ENCODE data around the gene SELPLG. TPM values are rescaled to one million over a fixed set of nuclear protein-coding genes. Genes with fewer than 3 reads are reported as not detected.

SELPLG gene
- total and polyA plus RNA-seq, 2 of the 4 experiments (the other 2 are of a cell fraction) = 3.2 to 10.8 TPM

GRCh38 chr12:108657130-108657745 is 23.5 kb upstream of the SELPLG start:
- H3K4me1 ChIP-seq (ENCODE audit: control insufficient read depth, insufficient read depth, low read length) = peaks cover 11% of the 10 kb centered on the region
- H3K79me1 ChIP-seq (ENCODE audit: low read depth in 1 of 2, low read length in 2 of 2) = peaks cover 33 to 56% of the 10 kb centered on the region in 2 experiments
- in situ Hi-C loops (cut with MboI; ENCODE audit: low sequenced_read_pairs) (no loop called here), intact Hi-C loops (cut with micrococcal nuclease) (no loop called here), dilution Hi-C loops (cut with HindIII; ENCODE audit: low sequenced_read_pairs, unreplicated experiment) (no loop called here)
- no peak overlapping the region for H3K14ac ChIP-seq (replicated peaks; ENCODE audit: low read depth, low read length)
- no peak overlapping the region for H2BK20ac ChIP-seq (ENCODE audit: low read depth, low read length)
- H3K27ac ChIP-seq (ENCODE audit: insufficient read depth, low read length) = peak overlapping the region; percentile 7; the same call in 1 of the 2 replicates
- CTCF ChIA-PET = no interaction called here
- no peak overlapping the region for H2AK9ac ChIP-seq (replicated peaks; ENCODE audit: low read depth, low read length, poor library complexity)
- DNase-seq = no peak
- no peak overlapping the region for H4K8ac ChIP-seq (ENCODE audit: low read depth in 2 of 2, low read length in 2 of 2)
- TF ChIP-seq RFX5 (IDR thresholded peaks at IDR 0.05; ENCODE audit: low read depth, low read length) (no peak), CHD1 (IDR thresholded peaks at IDR 0.05; ENCODE audit: low read depth, low read length) (no peak), MAFK (IDR thresholded peaks at IDR 0.05; ENCODE audit: low read depth, low read length) (no peak), USF2 (IDR thresholded peaks at IDR 0.05; ENCODE audit: low read depth, low read length) (no peak), FOS (IDR thresholded peaks at IDR 0.05; ENCODE audit: low read depth, low read length) (no peak), MXI1 (IDR thresholded peaks at IDR 0.05; ENCODE audit: borderline replicate concordance, low read depth, low read length) (no peak), RAD21 (IDR thresholded peaks at IDR 0.05; ENCODE audit: low read length) (no peak), NFE2L2 (IDR thresholded peaks at IDR 0.05; ENCODE audit: low read depth, low read length) (no peak), CTCF (conservative IDR thresholded peaks at IDR 0.05; ENCODE audit: low read depth, low read length) (no peak), CEBPB (IDR thresholded peaks at IDR 0.05; ENCODE audit: low read depth, low read length) (no peak), MAZ (IDR thresholded peaks at IDR 0.05; ENCODE audit: borderline replicate concordance, low read depth, low read length) (no peak), POLR2A (IDR thresholded peaks at IDR 0.05; ENCODE audit: low read depth, low read length) (no peak), SMC3 (IDR thresholded peaks at IDR 0.05; ENCODE audit: low read depth, low read length) (no peak)
- peaks cover 49% of the 10 kb centered on the region for H4K20me1 ChIP-seq (ENCODE audit: insufficient read depth, low read length)
- 100% methylated on average over 1 of the region's 10 CpGs; no CpG with 5 or more reads in 1 of the 2 experiments for WGBS, 2 experiments (ENCODE audit: extremely low coverage in 2 of 2, insufficient read length in 1 of 2)
- no peak overlapping the region for H2BK15ac ChIP-seq (ENCODE audit: low read depth, low read length)
- peak overlapping the region; percentile 2 for H2BK5ac ChIP-seq (ENCODE audit: low read depth, low read length, poor library complexity, severe bottlenecking)
- no peak overlapping the region for H3K4me3 ChIP-seq (ENCODE audit: insufficient read depth, low read depth, low read length)
- no peak overlapping the region for H3K56ac ChIP-seq (ENCODE audit: extremely low read depth, insufficient read depth, low read length)
- BruUV-seq (replicated peaks) = no TSS peak
- H3K9me3 ChIP-seq (ENCODE audit: control insufficient read depth, insufficient read depth, low read length) = no peaks in the 10 kb centered on the region
- H4K5ac ChIP-seq (ENCODE audit: low read depth, low read length) = no peak overlapping the region
- H3K36me3 ChIP-seq (ENCODE audit: control insufficient read depth, insufficient read depth, low read length) = peaks cover 43% of the 10 kb centered on the region
- no peaks in the 10 kb centered on the region for H3K27me3 ChIP-seq (ENCODE audit: control insufficient read depth, insufficient read depth, low read length)
- no peak overlapping the region for H3K23ac ChIP-seq (ENCODE audit: low read depth, low read length)
- peaks cover 22% of the 10 kb centered on the region for H3K9me1 ChIP-seq (ENCODE audit: insufficient read depth, low read length)
- no peak for ATAC-seq (ENCODE audit: low read depth)
- H3K4me2 ChIP-seq (ENCODE audit: low read depth, low read length) = no peak overlapping the region
- POLR2A ChIA-PET (ENCODE audit: unreplicated experiment) = no interaction called here
- no peak overlapping the region for H2AFZ ChIP-seq (replicated peaks; ENCODE audit: low read length, poor library complexity)
- H3K18ac ChIP-seq (ENCODE audit: low read depth, low read length) = no peak overlapping the region
- H4K91ac ChIP-seq (ENCODE audit: insufficient read depth, low read depth, low read length) = no peak overlapping the region
- no peak overlapping the region for H3K4ac ChIP-seq (ENCODE audit: low read depth, low read length)
- H2AK5ac ChIP-seq (ENCODE audit: low read depth, low read length) = no peak overlapping the region
- no peak overlapping the region for H2BK120ac ChIP-seq (ENCODE audit: low read depth, low read length)
- no peak overlapping the region for H3K9ac ChIP-seq (ENCODE audit: low read depth, low read length)

Data from IMR-90 (cell line).